ENCODE measurements around the gene CCDC85B.

CCDC85B gene

DNA sequence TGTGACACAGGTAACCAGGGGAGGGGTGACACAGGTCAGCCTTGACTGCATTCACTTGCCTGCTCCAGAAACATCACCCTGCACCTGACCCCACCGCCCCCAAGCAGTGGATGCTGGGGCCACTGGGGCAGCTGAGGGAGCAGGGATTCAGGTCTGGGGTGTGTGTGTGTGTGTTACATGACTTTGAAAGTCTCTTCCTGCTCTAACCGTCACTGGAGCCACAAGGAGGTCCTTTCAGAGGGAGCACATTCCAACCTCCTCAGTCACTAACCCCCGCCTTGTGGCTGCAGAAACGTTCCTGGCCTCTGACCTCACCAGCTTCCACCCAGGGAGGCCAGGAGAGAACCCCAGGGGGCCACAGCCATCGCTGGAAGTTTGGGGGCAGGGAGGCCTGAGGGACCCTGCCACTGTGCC is 12.6 kb downstream of the CCDC85B start:
- TF ChIP-seq PAX5 (IDR thresholded peaks at IDR 0.05; ENCODE audit: insufficient read depth, low read length, severe bottlenecking) (no peak), POLR2AphosphoS5 (IDR thresholded peaks at IDR 0.05; ENCODE audit: low read depth, low read length) (no peak), TAF1 (IDR thresholded peaks at IDR 0.05; ENCODE audit: low read depth, low read length) (no peak), SPI1 (IDR thresholded peaks at IDR 0.05; ENCODE audit: low read depth, low read length) (no peak), POLR2A (IDR thresholded peaks at IDR 0.05; ENCODE audit: low read depth, low read length) (no peak), POU2F2 (IDR thresholded peaks at IDR 0.05; ENCODE audit: low read depth, low read length) (no peak)
- FAIRE-seq (no peak), DNase-seq (ENCODE audit: insufficient read length, low spot score) (no peak)

DNA sequence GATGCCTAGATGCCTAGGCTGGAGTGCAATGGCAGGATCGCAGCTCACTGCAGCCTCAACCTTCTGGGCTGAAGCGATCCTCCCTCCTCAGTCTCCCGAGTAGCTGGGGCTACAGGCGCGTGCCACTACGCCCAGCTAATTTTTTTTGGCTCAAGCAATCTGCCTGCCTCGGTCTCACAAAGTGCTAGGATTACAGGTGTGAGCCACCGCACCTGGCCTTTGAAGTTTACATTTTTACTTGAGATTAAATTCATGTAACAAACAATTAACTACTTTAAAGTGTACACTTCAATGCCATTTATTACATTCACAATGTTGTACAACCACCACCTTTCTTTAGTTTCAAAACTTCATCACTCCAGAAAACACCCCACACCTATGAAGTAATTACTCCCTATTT is 13.2 kb downstream of the CCDC85B start:
- FAIRE-seq: no peak
- no peak for DNase-seq (ENCODE audit: insufficient read length, low spot score)
- TF ChIP-seq SPI1 (IDR thresholded peaks at IDR 0.05; ENCODE audit: low read depth, low read length) (no peak), TAF1 (IDR thresholded peaks at IDR 0.05; ENCODE audit: low read depth, low read length) (no peak), PAX5 (IDR thresholded peaks at IDR 0.05; ENCODE audit: insufficient read depth, low read length, severe bottlenecking) (no peak), POLR2A (IDR thresholded peaks at IDR 0.05; ENCODE audit: low read depth, low read length) (no peak), POU2F2 (IDR thresholded peaks at IDR 0.05; ENCODE audit: low read depth, low read length) (no peak), POLR2AphosphoS5 (IDR thresholded peaks at IDR 0.05; ENCODE audit: low read depth, low read length) (no peak)

DNA sequence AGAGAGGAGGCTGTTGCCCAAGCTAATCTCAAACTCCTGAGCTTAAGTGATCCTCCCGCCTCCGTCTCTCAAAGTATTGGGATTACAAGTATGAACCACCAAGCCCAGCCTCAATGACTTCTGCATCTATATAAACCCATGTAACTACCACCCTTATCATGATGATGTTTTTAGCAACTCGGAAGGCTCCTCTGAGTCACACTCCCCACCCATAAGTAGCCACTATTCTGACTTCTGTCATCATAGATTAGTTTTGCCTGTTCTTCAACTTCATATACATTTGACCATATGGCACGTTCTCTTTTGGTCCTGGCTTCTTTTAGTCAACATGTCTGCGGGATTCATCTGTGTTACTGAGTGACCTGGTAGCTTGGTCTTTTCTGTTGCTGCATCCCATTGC is 16.1 kb downstream of the CCDC85B start:
- no peak for FAIRE-seq
- DNase-seq (ENCODE audit: insufficient read length, low spot score): no peak
- TF ChIP-seq POLR2A (IDR thresholded peaks at IDR 0.05; ENCODE audit: low read depth, low read length): no peak
- TF ChIP-seq TAF1 (IDR thresholded peaks at IDR 0.05; ENCODE audit: low read depth, low read length): no peak
- TF ChIP-seq POLR2AphosphoS5 (IDR thresholded peaks at IDR 0.05; ENCODE audit: low read depth, low read length): no peak
- TF ChIP-seq POU2F2 (IDR thresholded peaks at IDR 0.05; ENCODE audit: low read depth, low read length): no peak
- TF ChIP-seq PAX5 (IDR thresholded peaks at IDR 0.05; ENCODE audit: insufficient read depth, low read length, severe bottlenecking): no peak
- TF ChIP-seq SPI1 (IDR thresholded peaks at IDR 0.05; ENCODE audit: low read depth, low read length): no peak

DNA sequence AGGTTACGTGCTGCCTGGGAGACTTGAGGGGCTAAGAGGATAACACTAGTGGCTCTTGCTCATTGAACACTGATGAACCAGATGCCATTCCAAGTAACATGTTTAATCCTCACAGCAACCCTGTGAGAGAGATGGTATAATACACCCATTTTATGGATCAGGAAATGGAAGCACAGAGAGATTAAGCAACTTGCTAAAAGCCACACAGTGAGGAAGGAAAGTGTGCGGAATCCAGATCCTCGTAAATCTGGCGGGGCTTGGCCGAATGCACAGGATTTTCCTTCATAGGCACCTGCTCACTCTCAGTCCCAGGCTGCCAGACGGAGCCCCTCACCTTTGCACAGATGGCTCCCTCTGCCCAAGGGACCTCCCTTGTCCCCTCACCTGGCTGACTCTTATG is 17.4 kb downstream of the CCDC85B start:
- no peak for DNase-seq (ENCODE audit: insufficient read length, low spot score)
- no peak for FAIRE-seq
- TF ChIP-seq PAX5 (IDR thresholded peaks at IDR 0.05; ENCODE audit: insufficient read depth, low read length, severe bottlenecking) (no peak), SPI1 (IDR thresholded peaks at IDR 0.05; ENCODE audit: low read depth, low read length) (no peak), POLR2A (IDR thresholded peaks at IDR 0.05; ENCODE audit: low read depth, low read length) (no peak), POU2F2 (IDR thresholded peaks at IDR 0.05; ENCODE audit: low read depth, low read length) (no peak), TAF1 (IDR thresholded peaks at IDR 0.05; ENCODE audit: low read depth, low read length) (no peak), POLR2AphosphoS5 (IDR thresholded peaks at IDR 0.05; ENCODE audit: low read depth, low read length) (no peak)

DNA sequence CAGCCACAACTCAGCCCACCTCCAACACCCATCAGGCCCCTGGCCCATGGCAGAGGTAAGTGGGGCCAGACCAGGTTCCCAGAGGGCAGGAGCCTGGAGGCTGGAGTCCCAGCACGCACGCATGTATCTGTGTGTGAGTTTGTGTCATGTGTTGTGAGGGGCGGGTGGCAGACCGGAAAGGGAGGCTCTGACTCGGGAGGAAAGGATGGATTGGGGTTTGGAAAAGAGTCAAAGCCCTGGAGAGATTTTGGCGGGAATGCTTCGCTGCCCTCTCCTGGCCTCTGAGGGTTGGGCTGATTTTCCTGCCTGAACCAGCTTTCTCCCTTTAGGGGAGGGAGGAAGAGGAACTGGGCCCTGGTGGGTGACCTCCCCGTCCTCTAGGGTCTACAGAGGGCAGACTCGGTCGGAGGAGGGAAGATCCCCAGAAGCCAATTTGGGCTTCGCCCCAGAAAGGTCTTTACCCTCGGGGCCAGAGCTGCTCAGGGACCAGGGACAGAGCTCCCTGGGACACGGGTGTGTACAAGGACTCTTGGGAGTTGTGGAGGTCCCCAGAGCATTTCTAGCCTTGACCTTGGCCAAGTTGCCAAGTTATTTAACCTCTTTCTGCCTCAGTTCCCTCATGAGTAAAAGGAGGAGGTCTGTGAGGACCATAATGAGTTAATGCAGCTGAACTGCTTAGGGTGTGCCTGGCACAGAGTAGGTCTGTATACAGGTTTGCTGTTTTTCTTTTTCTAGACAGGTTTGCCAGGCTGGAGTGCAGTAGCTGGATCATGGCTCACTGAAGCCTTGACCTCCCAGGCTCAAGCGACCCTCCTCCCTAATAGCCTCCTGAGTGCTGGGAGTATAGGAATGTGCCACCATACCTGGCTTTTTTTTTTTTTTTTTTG is 21.5 kb downstream of the CCDC85B start:
- TF ChIP-seq POLR2AphosphoS5 (IDR thresholded peaks at IDR 0.05; ENCODE audit: low read depth, low read length) (no peak), SPI1 (IDR thresholded peaks at IDR 0.05; ENCODE audit: low read depth, low read length) (peak; percentile 76)
- DNase-seq (ENCODE audit: insufficient read length, low spot score) (no peak), FAIRE-seq (no peak)

DNA sequence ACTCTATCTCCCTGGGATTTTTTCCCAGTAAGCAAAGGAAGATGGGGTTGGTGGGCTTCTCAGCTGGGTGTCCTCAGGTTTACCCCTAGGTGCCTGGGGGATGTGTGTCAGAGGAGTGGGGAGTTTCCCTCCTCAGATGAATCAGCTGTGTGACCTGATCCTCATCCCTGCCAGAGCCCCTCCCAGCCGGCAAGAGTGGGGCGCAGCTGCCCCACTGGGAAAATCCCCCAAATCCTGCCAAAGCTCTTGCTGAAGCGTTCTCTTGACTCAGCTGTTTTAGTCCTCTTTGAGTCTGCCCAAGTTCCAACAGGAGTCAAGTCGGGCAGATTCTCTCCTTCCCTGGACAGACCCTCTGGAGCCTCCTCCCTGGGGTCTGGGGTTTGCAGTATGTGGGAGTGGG is 22.4 kb downstream of the CCDC85B start:
- no peak for DNase-seq (ENCODE audit: insufficient read length, low spot score)
- TF ChIP-seq PAX5 (IDR thresholded peaks at IDR 0.05; ENCODE audit: insufficient read depth, low read length, severe bottlenecking) (no peak), POU2F2 (IDR thresholded peaks at IDR 0.05; ENCODE audit: low read depth, low read length) (no peak), SPI1 (IDR thresholded peaks at IDR 0.05; ENCODE audit: low read depth, low read length) (no peak)
- no peak for FAIRE-seq

DNA sequence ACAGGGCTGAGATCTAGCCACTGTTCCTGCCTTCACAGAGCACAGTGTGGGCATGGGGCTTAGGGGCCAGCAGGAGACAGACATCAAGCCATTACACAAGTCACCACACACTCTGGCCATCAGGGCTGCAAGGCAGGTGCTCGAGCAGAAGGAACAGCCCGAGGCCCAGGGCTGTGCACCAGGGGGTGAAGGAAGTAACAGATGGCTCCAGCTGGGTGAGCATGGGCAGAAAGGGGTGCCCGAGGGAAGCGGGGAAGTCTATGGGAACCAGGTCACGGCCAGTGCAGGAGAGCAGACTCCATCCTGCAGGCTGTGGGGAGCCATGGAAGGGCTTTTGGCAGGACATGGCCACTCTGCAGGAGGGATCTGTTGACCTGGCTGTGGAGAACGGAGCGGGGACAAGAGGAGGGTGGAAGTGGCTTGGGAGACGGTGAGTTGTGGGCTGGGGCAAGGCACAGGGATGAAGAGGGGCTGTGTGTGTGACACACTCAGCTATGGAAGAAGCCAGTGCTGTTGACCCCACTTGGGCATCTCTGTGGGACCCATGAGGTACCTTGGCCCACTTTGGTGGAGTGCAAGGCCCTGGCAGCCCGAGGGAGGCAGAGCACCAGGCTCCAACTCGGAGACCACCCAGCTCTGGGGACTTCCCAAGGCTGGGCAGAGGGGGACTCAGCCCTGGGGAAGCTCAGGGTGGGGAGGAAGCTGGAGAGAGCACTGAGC is 24.8 kb downstream of the CCDC85B start:
- DNase-seq (ENCODE audit: insufficient read length, low spot score) (no peak), FAIRE-seq (no peak)
- TF ChIP-seq PAX5 (IDR thresholded peaks at IDR 0.05; ENCODE audit: insufficient read depth, low read length, severe bottlenecking) (no peak), TAF1 (IDR thresholded peaks at IDR 0.05; ENCODE audit: low read depth, low read length) (no peak), POLR2A (IDR thresholded peaks at IDR 0.05; ENCODE audit: low read depth, low read length) (no peak), POLR2AphosphoS5 (IDR thresholded peaks at IDR 0.05; ENCODE audit: low read depth, low read length) (no peak; the same call in 1 of the 2 replicates), POU2F2 (IDR thresholded peaks at IDR 0.05; ENCODE audit: low read depth, low read length) (no peak), SPI1 (IDR thresholded peaks at IDR 0.05; ENCODE audit: low read depth, low read length) (no peak)

DNA sequence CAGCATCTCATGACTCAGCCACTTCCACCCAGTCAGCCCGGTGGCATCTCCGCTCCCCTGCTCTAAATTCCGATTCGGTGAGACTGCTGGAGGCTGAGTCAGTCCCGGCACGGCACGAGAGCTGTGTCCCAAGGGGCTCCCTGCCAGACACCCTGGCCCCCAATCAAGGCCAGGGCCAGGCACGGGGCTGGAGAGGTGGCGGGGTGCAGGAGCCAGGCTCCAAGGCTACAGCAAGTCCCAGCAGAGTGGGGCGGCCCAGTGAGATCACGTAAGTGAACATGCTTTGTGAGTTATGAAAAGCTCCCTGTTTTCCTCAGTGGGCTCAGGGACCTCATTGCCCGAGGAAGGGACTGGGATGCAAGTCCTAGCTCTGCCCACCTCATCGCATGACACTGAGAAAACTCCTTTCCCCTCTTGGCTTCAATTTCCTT is 25.4 kb downstream of the CCDC85B start:
- FAIRE-seq: no peak
- TF ChIP-seq PAX5 (IDR thresholded peaks at IDR 0.05; ENCODE audit: insufficient read depth, low read length, severe bottlenecking) (no peak), POLR2A (IDR thresholded peaks at IDR 0.05; ENCODE audit: low read depth, low read length) (peak; percentile 43; the same call in 1 of the 2 replicates)
- no peak for DNase-seq (ENCODE audit: insufficient read length, low spot score)

DNA sequence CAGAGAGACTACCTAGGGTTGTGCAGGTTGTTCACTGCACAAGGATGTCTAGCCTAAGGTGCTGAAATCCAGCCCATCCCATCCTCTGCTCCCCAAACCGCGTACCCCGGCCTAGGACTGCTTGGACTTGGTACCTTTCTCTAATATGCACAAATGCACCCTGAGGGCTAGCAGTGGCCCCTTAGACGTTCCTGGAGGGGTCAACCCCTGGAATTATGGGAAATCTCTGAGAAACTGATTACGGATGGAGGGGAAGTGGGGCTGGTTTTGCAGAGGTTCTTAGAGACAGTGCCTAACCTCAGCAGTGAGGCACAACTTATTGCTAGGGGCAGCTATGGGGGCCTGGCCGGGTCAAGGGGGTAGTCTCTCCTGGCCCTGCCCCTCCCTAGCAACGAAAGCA is 25.9 kb downstream of the CCDC85B start:
- no peak for FAIRE-seq
- DNase-seq (ENCODE audit: insufficient read length, low spot score): no peak
- TF ChIP-seq SPI1 (IDR thresholded peaks at IDR 0.05; ENCODE audit: low read depth, low read length) (no peak), PAX5 (IDR thresholded peaks at IDR 0.05; ENCODE audit: insufficient read depth, low read length, severe bottlenecking) (no peak), POLR2A (IDR thresholded peaks at IDR 0.05; ENCODE audit: low read depth, low read length) (no peak), POLR2AphosphoS5 (IDR thresholded peaks at IDR 0.05; ENCODE audit: low read depth, low read length) (no peak), TAF1 (IDR thresholded peaks at IDR 0.05; ENCODE audit: low read depth, low read length) (no peak), POU2F2 (IDR thresholded peaks at IDR 0.05; ENCODE audit: low read depth, low read length) (no peak)

DNA sequence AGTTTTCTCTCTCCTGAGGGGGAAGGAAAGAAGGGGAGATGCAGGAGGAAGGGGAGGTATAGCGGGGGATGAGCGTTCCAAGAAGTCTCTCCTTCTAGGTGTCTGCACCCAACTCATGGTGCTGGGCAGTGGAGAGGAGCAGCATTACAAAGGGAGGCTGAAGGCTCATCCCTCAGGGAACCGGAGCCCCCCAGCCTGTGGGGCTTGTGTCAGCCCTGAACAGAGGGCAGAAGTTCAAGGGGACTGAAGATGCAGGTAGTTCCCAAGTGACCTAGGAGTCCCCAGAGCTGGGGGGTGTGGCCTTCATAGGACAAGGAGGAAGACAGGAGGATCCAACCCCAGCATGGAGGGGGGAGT is 26.6 kb downstream of the CCDC85B start:
- FAIRE-seq: no peak
- no peak for DNase-seq (ENCODE audit: insufficient read length, low spot score)
- TF ChIP-seq PAX5 (IDR thresholded peaks at IDR 0.05; ENCODE audit: insufficient read depth, low read length, severe bottlenecking): no peak
- TF ChIP-seq POLR2A (IDR thresholded peaks at IDR 0.05; ENCODE audit: low read depth, low read length): no peak
- no peak for TF ChIP-seq POU2F2 (IDR thresholded peaks at IDR 0.05; ENCODE audit: low read depth, low read length)
- TF ChIP-seq TAF1 (IDR thresholded peaks at IDR 0.05; ENCODE audit: low read depth, low read length): no peak
- TF ChIP-seq POLR2AphosphoS5 (IDR thresholded peaks at IDR 0.05; ENCODE audit: low read depth, low read length): no peak
- no peak for TF ChIP-seq SPI1 (IDR thresholded peaks at IDR 0.05; ENCODE audit: low read depth, low read length)
